AG10803 (cell line): Measurements from ENCODE around the gene BCAS1.

Experiments
- DNase-seq: peaks from one replicate; pipeline ENCODE4 v3.0.0; 2010; ENCODE audit warnings: low read depth
- H3K4me3 ChIP-seq: 2 replicates; pipeline ENCODE4 v1.5.1; 2011; ENCODE audit warnings: mild to moderate bottlenecking, low read length, control low read depth
- TF ChIP-seq, protein P1 (sequence below): conservative IDR thresholded peaks from 2 replicates; pipeline ENCODE4 v1.5.1; 2011; ENCODE audit warnings: mild to moderate bottlenecking, low read length, control low read depth, inconsistent platforms

Gene BCAS1

DNA sequence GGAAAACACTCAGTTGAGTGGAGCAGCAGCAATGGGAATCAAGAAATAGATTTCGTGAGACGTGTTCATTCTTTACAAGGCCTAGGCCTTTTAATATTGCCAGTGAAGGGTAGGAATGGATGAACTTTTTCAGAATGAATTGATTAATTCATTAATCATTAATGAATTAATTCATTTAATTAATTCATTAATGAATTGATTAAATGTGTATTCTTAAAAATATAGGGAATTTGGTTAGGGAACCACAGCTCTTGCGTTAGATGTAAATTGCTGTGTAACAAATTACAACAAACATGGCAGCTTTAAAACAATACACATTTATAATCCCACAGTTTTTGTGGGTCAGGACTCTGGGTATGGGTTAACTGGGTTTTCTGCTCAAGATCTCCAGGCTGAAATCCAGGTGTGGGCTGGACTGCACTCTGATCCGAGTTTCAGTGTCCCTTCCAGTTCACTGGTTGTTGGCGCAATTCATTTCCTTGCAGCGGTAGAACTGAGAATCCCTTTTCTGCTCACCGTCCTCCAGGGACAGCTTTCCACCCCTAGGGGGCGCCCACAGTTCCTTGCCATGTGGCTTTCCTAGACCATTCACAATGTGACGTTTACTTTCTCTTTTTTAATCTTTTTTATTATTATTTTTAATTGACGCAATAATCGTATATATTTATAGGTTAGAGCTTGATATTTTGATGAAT is 32.8 kb upstream of the BCAS1 start:
- DNase-seq = peak; percentile 53
- TF ChIP-seq, protein P1, sequence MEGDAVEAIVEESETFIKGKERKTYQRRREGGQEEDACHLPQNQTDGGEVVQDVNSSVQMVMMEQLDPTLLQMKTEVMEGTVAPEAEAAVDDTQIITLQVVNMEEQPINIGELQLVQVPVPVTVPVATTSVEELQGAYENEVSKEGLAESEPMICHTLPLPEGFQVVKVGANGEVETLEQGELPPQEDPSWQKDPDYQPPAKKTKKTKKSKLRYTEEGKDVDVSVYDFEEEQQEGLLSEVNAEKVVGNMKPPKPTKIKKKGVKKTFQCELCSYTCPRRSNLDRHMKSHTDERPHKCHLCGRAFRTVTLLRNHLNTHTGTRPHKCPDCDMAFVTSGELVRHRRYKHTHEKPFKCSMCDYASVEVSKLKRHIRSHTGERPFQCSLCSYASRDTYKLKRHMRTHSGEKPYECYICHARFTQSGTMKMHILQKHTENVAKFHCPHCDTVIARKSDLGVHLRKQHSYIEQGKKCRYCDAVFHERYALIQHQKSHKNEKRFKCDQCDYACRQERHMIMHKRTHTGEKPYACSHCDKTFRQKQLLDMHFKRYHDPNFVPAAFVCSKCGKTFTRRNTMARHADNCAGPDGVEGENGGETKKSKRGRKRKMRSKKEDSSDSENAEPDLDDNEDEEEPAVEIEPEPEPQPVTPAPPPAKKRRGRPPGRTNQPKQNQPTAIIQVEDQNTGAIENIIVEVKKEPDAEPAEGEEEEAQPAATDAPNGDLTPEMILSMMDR = peak; percentile 80
- no peak overlapping the region for H3K4me3 ChIP-seq

DNA sequence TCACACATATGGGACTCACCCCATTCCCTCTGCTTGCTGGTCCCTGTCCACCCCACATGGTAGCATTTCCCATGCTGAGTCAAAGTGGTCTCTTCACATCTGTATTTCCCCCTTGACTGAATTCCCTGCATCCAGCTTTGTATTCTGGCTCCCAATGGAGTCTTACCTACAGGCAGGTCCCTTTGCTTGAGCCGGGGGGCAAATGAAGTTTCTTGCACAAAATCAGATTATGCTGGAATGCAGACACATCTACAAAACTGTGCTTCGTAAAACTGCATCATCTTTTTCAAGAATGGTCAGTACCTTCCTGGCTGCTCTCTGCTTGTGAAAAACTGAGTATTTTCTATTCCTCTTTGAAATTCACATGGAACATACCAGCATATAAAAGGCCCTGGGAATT is 32.1 kb upstream of the BCAS1 start:
- no peak overlapping the region for H3K4me3 ChIP-seq
- TF ChIP-seq, protein P1 = no peak
- no peak for DNase-seq

DNA sequence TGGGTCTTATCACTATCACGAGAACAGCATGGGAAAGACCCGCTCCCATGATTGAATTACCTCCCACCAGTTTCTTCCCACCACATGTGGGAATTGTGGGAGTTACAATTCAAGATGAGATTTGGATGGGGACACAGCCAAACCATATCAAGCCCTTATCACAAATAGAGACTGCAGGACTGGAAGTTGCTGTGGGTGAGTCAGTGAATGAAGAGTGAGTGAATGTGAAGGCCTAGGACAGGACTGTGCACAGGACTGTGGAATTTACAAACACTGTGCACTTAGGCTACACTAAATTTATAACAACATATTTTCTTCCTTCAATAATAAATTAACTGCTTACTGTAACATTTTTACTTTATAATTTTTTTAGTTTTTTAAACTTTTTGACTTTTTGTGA is 30.2 kb upstream of the BCAS1 start:
- DNase-seq = no peak
- H3K4me3 ChIP-seq = no peak overlapping the region
- TF ChIP-seq, protein P1 = no peak

DNA sequence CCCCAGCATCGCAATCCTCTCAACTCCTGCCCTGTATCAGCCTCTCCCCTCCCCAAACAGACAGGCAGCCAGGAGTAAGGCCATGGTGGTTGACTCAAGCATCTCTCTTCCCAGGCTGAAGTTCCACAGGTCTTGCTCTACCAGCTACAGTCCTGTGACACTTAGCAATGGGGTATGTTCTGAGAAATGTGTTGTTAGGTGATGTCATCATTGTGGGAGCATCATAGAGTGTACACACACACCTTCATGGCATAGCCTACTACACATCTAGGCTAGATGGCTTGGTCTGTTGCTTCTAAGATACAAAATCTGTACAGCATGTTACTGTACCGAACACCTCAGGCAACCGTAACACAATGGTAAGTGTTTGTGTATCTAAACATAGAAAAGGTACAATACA is 29.5 kb upstream of the BCAS1 start:
- DNase-seq = no peak
- TF ChIP-seq, protein P1 = no peak
- no peak overlapping the region for H3K4me3 ChIP-seq

DNA sequence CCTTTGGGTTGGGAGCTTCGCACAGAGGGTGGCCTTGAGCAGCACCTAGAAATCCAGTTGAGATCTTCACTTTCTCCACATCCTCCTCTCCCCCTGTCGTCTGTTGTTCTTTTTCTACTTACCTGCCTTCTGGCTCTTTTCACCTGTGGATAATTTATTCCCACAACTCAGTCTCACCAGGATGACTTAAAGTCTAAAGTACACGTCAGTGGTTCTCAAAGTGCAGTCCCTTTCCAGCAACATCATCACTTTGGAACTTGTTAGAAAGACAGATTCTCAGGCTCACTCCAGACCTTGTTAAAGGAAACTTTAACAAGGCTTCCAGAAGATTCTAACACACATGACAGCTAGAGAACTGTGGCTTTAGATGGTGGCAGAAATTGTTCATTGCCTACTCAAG is 27.7 kb upstream of the BCAS1 start:
- DNase-seq = no peak
- H3K4me3 ChIP-seq = no peak overlapping the region
- TF ChIP-seq, protein P1 = no peak

DNA sequence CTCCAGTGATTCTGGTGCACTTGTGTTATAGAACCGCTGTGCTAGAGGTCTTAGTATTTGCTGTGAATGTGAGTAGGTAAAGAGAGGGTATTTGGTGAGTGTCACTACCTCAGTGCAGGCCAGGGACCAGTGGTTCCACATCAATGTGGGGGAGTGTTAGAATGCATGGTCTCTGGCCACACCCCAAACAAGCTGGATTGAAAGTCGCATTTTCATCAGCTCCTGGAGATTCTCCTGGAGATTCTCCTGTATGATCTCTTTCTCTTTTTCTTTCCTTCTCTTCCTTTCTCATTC is 26.8 kb upstream of the BCAS1 start:
- DNase-seq = no peak
- no peak overlapping the region for H3K4me3 ChIP-seq
- TF ChIP-seq, protein P1 = no peak

DNA sequence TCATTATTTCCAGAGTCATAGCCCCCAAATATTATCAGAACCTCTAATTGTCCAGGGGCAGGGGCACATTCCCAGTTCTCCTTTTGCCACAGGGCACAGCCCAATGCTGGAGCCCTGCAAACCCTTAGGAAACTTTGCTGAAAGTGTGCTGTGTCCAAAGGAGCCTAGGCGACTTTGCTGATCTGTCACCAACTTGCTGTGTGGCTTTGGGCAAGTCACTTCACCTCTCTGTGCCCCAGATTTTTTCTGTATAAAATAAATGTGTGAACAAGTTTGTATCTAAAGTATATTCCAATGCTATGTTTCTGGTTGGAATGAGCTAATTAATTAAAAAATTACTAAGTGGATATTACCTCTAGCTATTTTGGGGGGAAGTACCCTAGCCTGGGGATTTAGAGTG is 25.4 kb upstream of the BCAS1 start:
- TF ChIP-seq, protein P1 = no peak
- DNase-seq = no peak
- no peak overlapping the region for H3K4me3 ChIP-seq
